ENCODE results near the gene UBXN2A.

Gene UBXN2A

GRCh38 chr2:23939987-23940717 is at the start of gene UBXN2A:
Gene UBXN2A, plus strand, starts transcription at chr2:23940463. Its CDS starts 17,852 bp downstream, at chr2:23958315.
- TF ChIP-seq CTCF (IDR thresholded peaks at IDR 0.05; ENCODE audit: low read depth, low read length), result no peak
- peak within 1 kb of the TSS; percentile 77 for H3K4me3 ChIP-seq (ENCODE audit: low read depth, low read length)

- no peak for TF ChIP-seq CTCF (IDR thresholded peaks at IDR 0.05; ENCODE audit: low read depth, low read length)
- no peak overlapping the region for H3K4me3 ChIP-seq (ENCODE audit: low read depth, low read length)
These were observed 40.1 kb upstream of the UBXN2A start for GRCh38 chr2:23900133-23900532.

- H3K4me3 ChIP-seq (ENCODE audit: low read depth, low read length), result no peak overlapping the region
- TF ChIP-seq CTCF (IDR thresholded peaks at IDR 0.05; ENCODE audit: low read depth, low read length), result no peak
These were observed 39.5 kb upstream of the UBXN2A start for GRCh38 chr2:23900541-23901322.

GRCh38 chr2:23901966-23902846 is 38.1 kb upstream of the UBXN2A start:
- no peak for TF ChIP-seq CTCF (IDR thresholded peaks at IDR 0.05; ENCODE audit: low read depth, low read length)
- H3K4me3 ChIP-seq (ENCODE audit: low read depth, low read length), result no peak overlapping the region

- H3K4me3 ChIP-seq (ENCODE audit: low read depth, low read length), result no peak overlapping the region
- no peak for TF ChIP-seq CTCF (IDR thresholded peaks at IDR 0.05; ENCODE audit: low read depth, low read length)
These were observed 37.2 kb upstream of the UBXN2A start for GRCh38 chr2:23903034-23903433.

GRCh38 chr2:23904215-23904614 is 36.0 kb upstream of the UBXN2A start:
- H3K4me3 ChIP-seq (ENCODE audit: low read depth, low read length), result no peak overlapping the region
- no peak for TF ChIP-seq CTCF (IDR thresholded peaks at IDR 0.05; ENCODE audit: low read depth, low read length)

Measured in WI38 (cell line).